ENCODE results near the gene AKR1E2. TPM values are rescaled to one million over a fixed set of nuclear protein-coding genes. Genes with fewer than 3 reads are reported as not detected.

The AKR1E2 gene
- total RNA-seq, 1 donor from 2014 or later, result 4.5 TPM

- intact Hi-C loops (cut with micrococcal nuclease), result no loop called here
- ATAC-seq (no peak), DNase-seq (no peak)
Observed at GRCh38 chr10:4837551-4837950, 11.5 kb downstream of the AKR1E2 start.

GRCh38 chr10:4838743-4839142, 12.7 kb downstream of the AKR1E2 start:
- intact Hi-C loops (cut with micrococcal nuclease), result no loop called here
- ATAC-seq (peak; percentile 50), DNase-seq (no peak)

GRCh38 chr10:4839353-4839752, 13.3 kb downstream of the AKR1E2 start:
- intact Hi-C loops (cut with micrococcal nuclease), result no loop called here
- ATAC-seq, result no peak
- no peak for DNase-seq

- intact Hi-C loops (cut with micrococcal nuclease), result loop anchor here (10.0 kb wide), 1 partner anchor 255 kb away; the partner anchor contains the start of gene AKR1C3
- no peak for ATAC-seq
- no peak for DNase-seq
Observed at GRCh38 chr10:4840151-4840550, 14.1 kb downstream of the AKR1E2 start.

GRCh38 chr10:4843525-4844180, 17.6 kb downstream of the AKR1E2 start:
- ATAC-seq, result no peak
- intact Hi-C loops (cut with micrococcal nuclease), result loop anchor here (10.0 kb wide), 1 partner anchor 251 kb away; the partner anchor contains the start of gene AKR1C3

GRCh38 chr10:4844864-4845263, 18.9 kb downstream of the AKR1E2 start:
- intact Hi-C loops (cut with micrococcal nuclease), result loop anchor here (10.0 kb wide), 1 partner anchor 250 kb away; the partner anchor contains the start of gene AKR1C3
- ATAC-seq (no peak), DNase-seq (no peak)

More at GRCh38 chr10:4843525-4844180, 17.6 kb downstream of the AKR1E2 start:
- no peak for DNase-seq

GRCh38 chr10:4845766-4846165, 19.8 kb downstream of the AKR1E2 start:
- intact Hi-C loops (cut with micrococcal nuclease), result loop anchor here (10.0 kb wide), 1 partner anchor 249 kb away; the partner anchor contains the start of gene AKR1C3
- DNase-seq (no peak), ATAC-seq (no peak)

GRCh38 chr10:4846775-4847174, 20.8 kb downstream of the AKR1E2 start:
- intact Hi-C loops (cut with micrococcal nuclease), result loop anchor here (10.0 kb wide), 1 partner anchor 248 kb away; the partner anchor contains the start of gene AKR1C3
- DNase-seq (no peak), ATAC-seq (no peak)

GRCh38 chr10:4847561-4848355, 21.8 kb downstream of the AKR1E2 start:
- ATAC-seq, result no peak
- intact Hi-C loops (cut with micrococcal nuclease), result loop anchor here (10.0 kb wide), 1 partner anchor 247 kb away; the partner anchor contains the start of gene AKR1C3

GRCh38 chr10:4848356-4849041, 22.5 kb downstream of the AKR1E2 start:
- intact Hi-C loops (cut with micrococcal nuclease), result loop anchor here (10.0 kb wide), 1 partner anchor 246 kb away; the partner anchor contains the start of gene AKR1C3
- DNase-seq, result no peak
- no peak for ATAC-seq

More at GRCh38 chr10:4847561-4848355, 21.8 kb downstream of the AKR1E2 start:
- DNase-seq, result no peak

- intact Hi-C loops (cut with micrococcal nuclease), result loop anchor here (10.0 kb wide), 1 partner anchor 246 kb away; the partner anchor contains the start of gene AKR1C3
- DNase-seq (no peak), ATAC-seq (peak; percentile 6)
Observed at GRCh38 chr10:4849042-4849402, 23.0 kb downstream of the AKR1E2 start.

- ATAC-seq, result peak; percentile 91
- peak; percentile 94 for DNase-seq
- intact Hi-C loops (cut with micrococcal nuclease), result loop anchor here (5.0 to 10.0 kb wide), 3 partner anchors 135 to 428 kb away; partner anchors contain the start of gene AKR1C3
Observed at GRCh38 chr10:4849555-4850242, 23.7 kb downstream of the AKR1E2 start.

GRCh38 chr10:4850397-4850796, 24.4 kb downstream of the AKR1E2 start:
- intact Hi-C loops (cut with micrococcal nuclease), result loop anchor here (5.0 to 10.0 kb wide), 2 partner anchors 134 to 427 kb away; no protein-coding TSS in a partner anchor
- DNase-seq (no peak), ATAC-seq (peak; percentile 29)

- no peak for DNase-seq
- intact Hi-C loops (cut with micrococcal nuclease), result loop anchor here (5.0 to 10.0 kb wide), 2 partner anchors 134 to 426 kb away; no protein-coding TSS in a partner anchor
- ATAC-seq, result no peak
Observed at GRCh38 chr10:4851176-4851575, 25.2 kb downstream of the AKR1E2 start.

- peak; percentile 62 for DNase-seq
- peak; percentile 50 for ATAC-seq
- intact Hi-C loops (cut with micrococcal nuclease), result loop anchor here (5.0 to 10.0 kb wide), 2 partner anchors 133 to 425 kb away; no protein-coding TSS in a partner anchor
Observed at GRCh38 chr10:4851846-4852245, 25.8 kb downstream of the AKR1E2 start.

GRCh38 chr10:4865945-4866661, 40.1 kb downstream of the AKR1E2 start:
- ATAC-seq (no peak), DNase-seq (no peak)
- intact Hi-C loops (cut with micrococcal nuclease), result no loop called here

- ATAC-seq (peak; percentile 40), DNase-seq (no peak)
- intact Hi-C loops (cut with micrococcal nuclease), result no loop called here
Observed at GRCh38 chr10:4867109-4867519, 41.1 kb downstream of the AKR1E2 start.

Measured in left ventricle myocardium superior (tissue), 1 donor.